Muscle of leg (tissue), 16 donors: ENCODE data around the gene VMO1. TPM values are rescaled to one million over a fixed set of nuclear protein-coding genes. Genes with fewer than 3 reads are reported as not detected.
A peak's percentile ranks its signal among the peaks of the same experiment; 100 is the strongest.
"Not testable (repeated sequence)": the region's sequence is repeated elsewhere in the genome, so short reads cannot be mapped to it uniquely, and the experiment has no call there.

Source experiments
- DNase-seq: peaks from one replicate; pipeline ENCODE4 v3.0.0; 2013
- H3K27ac ChIP-seq: one replicate; pipeline ENCODE4 v1.5.1; 2013; ENCODE audit warnings: mild to moderate bottlenecking, low read length, control low read depth
- H3K27me3 ChIP-seq: one replicate; pipeline ENCODE4 v1.6.1; 2013; ENCODE audit warnings: low read length; ENCODE audit not compliant: control insufficient read depth, insufficient read depth
- H3K36me3 ChIP-seq: one replicate; pipeline ENCODE4 v1.6.1; 2013; ENCODE audit warnings: low read length; ENCODE audit not compliant: control insufficient read depth, insufficient read depth
- H3K4me1 ChIP-seq: one replicate; pipeline ENCODE4 v1.6.1; 2013; ENCODE audit warnings: low read length; ENCODE audit not compliant: control insufficient read depth, insufficient read depth
- H3K4me3 ChIP-seq: one replicate; pipeline ENCODE4 v1.5.1; 2013; ENCODE audit warnings: low read length, control low read depth
- H3K9me3 ChIP-seq: replicated peaks from 2 replicates; pipeline ENCODE4 v1.6.1; 2013; ENCODE audit warnings: low read depth, low read length; ENCODE audit not compliant: control insufficient read depth
- WGBS: methylation state at CpG from one replicate; pipeline ENCODE4 v1.1.5; 2013; ENCODE audit warnings: missing lambda C conversion rate; ENCODE audit not compliant: insufficient coverage; 5-methylcytosine and 5-hydroxymethylcytosine counted together
- long read RNA-seq, 11 donors: transcript quantifications; one replicate each; lab custom pipeline, GENCODE V29; 2026
- polyA plus RNA-seq, 8 donors: library from polyadenylated mRNA; unstranded; fragments of 120-200 nt; gene quantifications; one replicate each; pipeline versions ENCODE4 v1.2.1 to v1.2.3, GENCODE V29; 2013; ENCODE audit warnings: inconsistent platforms in 1 of 8, low replicate concordance in 1 of 8; ENCODE audit not compliant: insufficient read length in 8 of 8, insufficient read depth in 1 of 8
- total RNA-seq: library from RNA; stranded (reverse); fragments of 120-200 nt; gene quantifications from one replicate; pipeline ENCODE4 v1.2.4, GENCODE V29; 2013

VMO1 gene, protein sequence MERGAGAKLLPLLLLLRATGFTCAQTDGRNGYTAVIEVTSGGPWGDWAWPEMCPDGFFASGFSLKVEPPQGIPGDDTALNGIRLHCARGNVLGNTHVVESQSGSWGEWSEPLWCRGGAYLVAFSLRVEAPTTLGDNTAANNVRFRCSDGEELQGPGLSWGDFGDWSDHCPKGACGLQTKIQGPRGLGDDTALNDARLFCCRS
- total RNA-seq: 8.2 TPM
- polyA plus RNA-seq: 10 to 100 TPM in 1 of 8 donors, 1 to 10 TPM in 7; 3.0 to 12.7 (median 5.9) TPM
- long read RNA-seq, donor 1, partial matches to known transcripts: 0 of 3 reads
- long read RNA-seq, donor 1, other reads (novel, unspliced or antisense): 0 of 3 reads
- long read RNA-seq, donor 2, partial matches to known transcripts: 0 of 1 reads
- long read RNA-seq, donor 2, other reads (novel, unspliced or antisense): 0 of 1 reads
- long read RNA-seq, donor 3, partial matches to known transcripts: 6 of 13 reads
- long read RNA-seq, donor 3, other reads (novel, unspliced or antisense): 0 of 13 reads
- long read RNA-seq, donor 4, partial matches to known transcripts: 0 of 1 reads
- long read RNA-seq, donor 4, other reads (novel, unspliced or antisense): 0 of 1 reads
- long read RNA-seq, donor 5, partial matches to known transcripts: 388 of 396 reads
- long read RNA-seq, donor 5, other reads (novel, unspliced or antisense): 0 of 396 reads
- long read RNA-seq, donor 6, partial matches to known transcripts: 12 of 24 reads
- long read RNA-seq, donor 6, other reads (novel, unspliced or antisense): 0 of 24 reads
- long read RNA-seq, donor 7, partial matches to known transcripts: 6 of 12 reads
- long read RNA-seq, donor 7, other reads (novel, unspliced or antisense): 0 of 12 reads
- long read RNA-seq, donor 8, partial matches to known transcripts: 0 of 3 reads
- long read RNA-seq, donor 8, other reads (novel, unspliced or antisense): 0 of 3 reads
- long read RNA-seq, donor 9, partial matches to known transcripts: 0 of 2 reads
- long read RNA-seq, donor 9, other reads (novel, unspliced or antisense): 0 of 2 reads
- long read RNA-seq, donor 10, partial matches to known transcripts: 0 of 6 reads
- long read RNA-seq, donor 10, other reads (novel, unspliced or antisense): 0 of 6 reads
- long read RNA-seq, donor 11, partial matches to known transcripts: 5 of 9 reads
- long read RNA-seq, donor 11, other reads (novel, unspliced or antisense): 0 of 9 reads

DNA sequence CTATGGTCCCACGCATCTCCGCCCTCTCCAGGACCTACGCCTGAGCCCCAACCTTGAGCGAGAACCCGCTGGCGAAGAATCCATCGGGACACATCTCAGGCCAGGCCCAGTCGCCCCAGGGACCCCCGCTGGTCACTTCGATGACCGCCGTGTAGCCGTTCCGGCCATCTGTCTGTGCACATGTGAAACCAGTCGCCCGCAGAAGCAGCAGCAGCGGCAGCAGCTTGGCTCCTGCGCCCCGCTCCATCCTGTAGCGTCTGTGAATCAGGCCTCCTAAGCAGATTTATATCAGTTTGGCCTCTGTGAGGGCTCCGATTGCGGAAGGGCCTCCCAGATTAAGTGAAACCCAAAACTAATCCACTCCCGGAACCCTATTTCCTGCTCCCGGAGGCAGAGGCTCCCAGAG lies at the start of gene VMO1:
TSS of gene VMO1 (minus strand) at position 259 of the 406 bp plus-strand sequence. CDS start at position 247, 12 bp downstream.
- Histone ChIP-seq H3K27ac (no peak within 1 kb of the TSS), H3K36me3 (no peaks in the 10 kb centered on the region), H3K4me1 (peaks cover 35% of the 10 kb centered on the region)

GRCh38 chr17:4834681-4835020 lies 48.5 kb upstream of the VMO1 start:
- H3K27ac ChIP-seq: peak overlapping the region; percentile 86

More for the DNA sequence above, at the start of gene VMO1:
- H3K4me3 ChIP-seq: peak within 1 kb of the TSS; percentile 10
- H3K27me3 ChIP-seq: peaks cover 67% of the 10 kb centered on the region
- WGBS: 2% methylated on average over 17 of the region's 24 CpGs
- DNase-seq: peak; percentile 48
- H3K9me3 ChIP-seq: no peaks in the 10 kb centered on the region

GRCh38 chr17:4833941-4834680 lies 47.9 kb upstream of the VMO1 start:
- 1% methylated on average over 8 of the region's 15 CpGs for WGBS
- peak; percentile 79 for DNase-seq
- peak overlapping the region; percentile 86 for H3K27ac ChIP-seq
- peak overlapping the region; percentile 84 for H3K4me3 ChIP-seq
- H3K36me3 ChIP-seq: peaks cover 10% of the 10 kb centered on the region
- no peaks in the 10 kb centered on the region for H3K27me3 ChIP-seq
- peaks cover 25% of the 10 kb centered on the region for H3K4me1 ChIP-seq
- H3K9me3 ChIP-seq: no peaks in the 10 kb centered on the region

More at GRCh38 chr17:4834681-4835020, 48.5 kb upstream of the VMO1 start:
- Histone ChIP-seq H3K36me3 (peaks cover 10% of the 10 kb centered on the region), H3K4me1 (peaks cover 25% of the 10 kb centered on the region), H3K4me3 (peak overlapping the region; percentile 84), H3K9me3 (no peaks in the 10 kb centered on the region), H3K27me3 (no peaks in the 10 kb centered on the region)
- WGBS: 28% methylated on average over 2 of the region's 4 CpGs
- DNase-seq: no peak

- Histone ChIP-seq H3K27ac (peak within 1 kb of the TSS; percentile 86), H3K4me3 (peak within 1 kb of the TSS; percentile 84), H3K27me3 (no peaks in the 10 kb centered on the region), H3K4me1 (peaks cover 25% of the 10 kb centered on the region), H3K9me3 (no peaks in the 10 kb centered on the region), H3K36me3 (peaks cover 7% of the 10 kb centered on the region)
- WGBS: under 1% methylated on average over 75 of the region's 91 CpGs
- peak; percentile 98 for DNase-seq
These were observed 47.2 kb upstream of the VMO1 start, which contains the start of gene MINK1 for GRCh38 chr17:4833178-4833940. MINK1 (plus strand) TSS chr17:4833340; CDS start chr17:4833584, 244 bp downstream.

DNA sequence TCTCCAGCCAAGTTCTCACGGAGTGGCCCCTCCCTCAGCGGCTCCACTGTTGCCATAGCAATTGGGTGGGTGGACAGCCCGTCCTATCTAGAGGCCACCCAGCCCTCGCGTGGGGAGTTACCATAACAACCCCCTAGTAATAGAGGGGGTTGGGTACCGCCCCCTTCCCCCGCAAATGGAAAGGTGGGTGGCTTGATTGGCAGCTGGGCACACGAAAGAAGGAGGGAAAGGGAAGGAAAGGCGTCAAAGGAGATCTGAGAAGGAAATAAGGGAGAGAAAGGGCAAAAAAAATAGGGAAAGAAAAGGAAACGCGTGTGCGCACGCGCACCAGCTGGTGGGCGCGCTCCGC lies 46.6 kb upstream of the VMO1 start:
- not testable (repeated sequence) for H3K36me3 ChIP-seq, DNase-seq, H3K27me3 ChIP-seq, H3K9me3 ChIP-seq
- peaks cover 25% of the 10 kb centered on the region for H3K4me1 ChIP-seq
- 0% methylated on average over 10 of the region's 17 CpGs for WGBS
- H3K4me3 ChIP-seq: peak overlapping the region; percentile 56
- H3K27ac ChIP-seq: peak overlapping the region; percentile 84

DNA sequence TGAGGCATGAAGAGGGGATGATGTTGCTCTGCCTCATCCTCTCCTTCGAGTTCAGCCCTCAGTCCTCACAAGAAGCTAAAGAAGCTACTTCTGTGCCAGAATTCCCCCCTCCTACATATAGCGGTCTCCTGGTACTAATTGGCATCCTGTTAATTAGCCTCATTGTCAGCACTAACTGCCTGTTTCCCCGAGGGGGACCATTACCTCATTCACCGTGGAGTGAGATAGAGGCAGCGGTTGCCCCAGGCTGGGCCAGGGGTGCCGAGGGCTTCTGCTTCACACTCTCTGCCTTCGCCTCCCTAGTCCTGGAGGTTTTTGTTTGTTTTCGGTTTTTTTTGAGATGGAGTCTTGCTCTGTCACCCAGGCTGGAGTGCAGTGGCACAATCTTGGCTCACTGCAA lies 41.2 kb upstream of the VMO1 start:
- no peak for DNase-seq
- WGBS: 46% methylated on average over 6 of the region's 8 CpGs
- H3K9me3 ChIP-seq: no peaks in the 10 kb centered on the region
- H3K27ac ChIP-seq: no peak overlapping the region
- no peak overlapping the region for H3K4me3 ChIP-seq
- H3K27me3 ChIP-seq: no peaks in the 10 kb centered on the region
- peaks cover 14% of the 10 kb centered on the region for H3K36me3 ChIP-seq
- no peaks in the 10 kb centered on the region for H3K4me1 ChIP-seq

DNA sequence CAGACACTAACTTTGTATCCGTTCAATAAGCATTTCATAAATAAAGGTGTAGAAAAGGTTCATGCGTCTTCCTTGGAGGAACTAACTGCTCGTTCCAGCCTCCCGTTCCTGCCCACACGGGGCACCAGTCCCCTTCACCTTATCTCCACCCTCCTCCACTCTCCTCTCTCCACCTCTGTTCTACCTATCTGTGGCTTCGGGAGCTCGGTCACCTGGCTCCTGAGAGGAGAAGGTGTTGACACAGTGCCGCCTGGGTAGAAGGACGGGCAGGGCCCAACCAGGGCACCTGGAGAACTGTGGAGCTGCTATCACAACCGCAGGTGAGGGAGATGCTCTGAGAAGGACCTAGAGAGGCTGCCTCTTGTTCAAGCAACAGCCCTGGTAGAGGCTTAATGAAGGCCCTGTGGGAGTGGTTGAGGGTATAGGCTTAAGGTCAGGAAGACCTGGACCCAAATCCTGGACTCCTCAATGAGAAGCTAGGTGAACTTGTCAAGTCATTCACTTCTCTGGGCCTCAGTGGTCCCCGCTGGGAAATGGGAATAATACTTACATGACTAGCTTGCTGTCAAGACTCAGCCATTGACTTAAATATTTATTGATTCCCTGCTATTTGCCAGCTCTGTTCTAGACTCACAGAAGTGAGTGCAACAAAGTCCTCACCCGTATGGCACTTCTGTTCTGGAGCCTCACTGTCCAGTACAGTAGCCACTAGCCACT lies 37.4 kb upstream of the VMO1 start:
- Histone ChIP-seq H3K4me1 (no peaks in the 10 kb centered on the region), H3K27me3 (no peaks in the 10 kb centered on the region), H3K27ac (no peak overlapping the region), H3K4me3 (no peak overlapping the region), H3K9me3 (no peaks in the 10 kb centered on the region), H3K36me3 (peaks cover 31% of the 10 kb centered on the region)
- WGBS: 85% methylated on average over 3 of the region's 12 CpGs
- DNase-seq: no peak

DNA sequence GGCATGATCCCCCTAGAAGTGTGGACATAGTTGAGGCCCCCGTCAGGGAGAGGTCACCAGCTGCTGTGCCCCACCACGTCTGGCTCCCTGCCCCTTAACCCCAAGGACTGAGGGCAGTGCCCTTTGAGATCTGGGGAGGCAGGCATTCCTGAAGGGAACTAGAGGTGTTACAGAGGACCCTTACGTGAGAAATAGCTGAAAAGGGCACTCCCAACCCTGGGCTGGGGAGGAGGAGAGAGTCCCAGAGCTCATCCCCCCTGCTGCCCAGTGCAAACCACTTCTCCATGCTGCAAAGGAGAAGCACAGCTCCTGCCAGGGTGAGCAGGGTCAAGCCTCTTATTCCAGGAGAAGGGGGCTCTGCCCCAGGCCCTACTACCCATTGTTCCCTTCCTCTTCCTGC lies 36.7 kb upstream of the VMO1 start:
- WGBS: 40% methylated on average over 1 of the region's 3 CpGs
- no peak for DNase-seq
- Histone ChIP-seq H3K36me3 (peaks cover 37% of the 10 kb centered on the region), H3K4me1 (no peaks in the 10 kb centered on the region), H3K9me3 (no peaks in the 10 kb centered on the region), H3K27ac (no peak overlapping the region), H3K4me3 (no peak overlapping the region), H3K27me3 (no peaks in the 10 kb centered on the region)
